ENCODE results near the gene SALL4.
"Not testable (repeated sequence)": the region's sequence is repeated elsewhere in the genome, so short reads cannot be mapped to it uniquely, and the experiment has no call there.

The SALL4 gene

GRCh38 chr20:51738877-51739447 lies 63.4 kb downstream of the SALL4 start:
- DNase-seq (ENCODE audit: low read depth, low spot score), result no peak
- no peak overlapping the region for H3K4me3 ChIP-seq (ENCODE audit: low read depth, low read length)
- no peak for TF ChIP-seq CTCF (IDR thresholded peaks at IDR 0.05; ENCODE audit: low read depth, low read length)

GRCh38 chr20:51738261-51738660 lies 64.1 kb downstream of the SALL4 start:
- H3K4me3 ChIP-seq (ENCODE audit: low read depth, low read length); DNase-seq (ENCODE audit: low read depth, low spot score); in situ Hi-C loops (cut with HindIII; ENCODE audit: low sequenced_read_pairs): not testable (repeated sequence)

More at GRCh38 chr20:51738877-51739447, 63.4 kb downstream of the SALL4 start:
- in situ Hi-C loops (cut with HindIII; ENCODE audit: low sequenced_read_pairs), result no loop called here

- in situ Hi-C loops (cut with HindIII; ENCODE audit: low sequenced_read_pairs), result no loop called here
- H3K4me3 ChIP-seq (ENCODE audit: low read depth, low read length), result no peak overlapping the region
- TF ChIP-seq CTCF (IDR thresholded peaks at IDR 0.05; ENCODE audit: low read depth, low read length), result no peak
- DNase-seq (ENCODE audit: low read depth, low spot score), result no peak
Observed at GRCh38 chr20:51736947-51737346, 65.4 kb downstream of the SALL4 start.

- H3K4me3 ChIP-seq (ENCODE audit: low read depth, low read length), result no peak overlapping the region
- TF ChIP-seq CTCF (IDR thresholded peaks at IDR 0.05; ENCODE audit: low read depth, low read length), result no peak
- in situ Hi-C loops (cut with HindIII; ENCODE audit: low sequenced_read_pairs), result no loop called here
- no peak for DNase-seq (ENCODE audit: low read depth, low spot score)
Observed at GRCh38 chr20:51735728-51736600, 66.4 kb downstream of the SALL4 start.

- no peak for DNase-seq (ENCODE audit: low read depth, low spot score)
- TF ChIP-seq CTCF (IDR thresholded peaks at IDR 0.05; ENCODE audit: low read depth, low read length), result no peak
- H3K4me3 ChIP-seq (ENCODE audit: low read depth, low read length), result no peak overlapping the region
- in situ Hi-C loops (cut with HindIII; ENCODE audit: low sequenced_read_pairs), result no loop called here
Observed at GRCh38 chr20:51734876-51735720, 67.2 kb downstream of the SALL4 start.

- in situ Hi-C loops (cut with HindIII; ENCODE audit: low sequenced_read_pairs), result no loop called here
- DNase-seq (ENCODE audit: low read depth, low spot score), result no peak
- TF ChIP-seq CTCF (IDR thresholded peaks at IDR 0.05; ENCODE audit: low read depth, low read length), result no peak
- H3K4me3 ChIP-seq (ENCODE audit: low read depth, low read length), result no peak overlapping the region
Observed at GRCh38 chr20:51733070-51733469, 69.3 kb downstream of the SALL4 start.
